ENCODE results near the gene SESTD1.
"Not testable (repeated sequence)": the region's sequence is repeated elsewhere in the genome, so short reads cannot be mapped to it uniquely, and the experiment has no call there.

GRCh38 chr2:179092912-179093311 is 171.7 kb downstream of the SESTD1 start:
- not testable (repeated sequence) for TF ChIP-seq CTCF (IDR thresholded peaks at IDR 0.05 in 2 of 3, conservative IDR thresholded peaks at IDR 0.05 in 1 of 3; ENCODE audit: borderline replicate concordance in 1 of 3, insufficient read depth in 1 of 3, low read depth in 2 of 3, low read length in 2 of 3); EGR1 (IDR thresholded peaks at IDR 0.05; ENCODE audit: low read depth); SIN3A (IDR thresholded peaks at IDR 0.05; ENCODE audit: low read depth); ATF3 (IDR thresholded peaks at IDR 0.05); POLR2A (IDR thresholded peaks at IDR 0.05; ENCODE audit: borderline replicate concordance, extremely low read depth, insufficient read depth, insufficient read length); SP1 (IDR thresholded peaks at IDR 0.05; ENCODE audit: low read depth); EZH2 (IDR thresholded peaks at IDR 0.05)

All from HCT116 (cell line).